HEK293T (cell line): ENCODE measurements around the gene ANKZF1.

Experiments
- BHLHE40 ChIP-seq: fragments of 450-650 bp; IDR thresholded peaks from 2 replicates; pipeline ENCODE4 v1.6.1; 2016; ENCODE audit warnings: mild to moderate bottlenecking, moderate library complexity, borderline replicate concordance
- CTBP1 ChIP-seq: fragments of 450-650 bp; IDR thresholded peaks from 2 replicates; pipeline ENCODE4 v1.6.1; 2016; ENCODE audit warnings: borderline replicate concordance
- ELF4 ChIP-seq: fragments of 450-650 bp; IDR thresholded peaks from 2 replicates; pipeline ENCODE4 v1.6.1; 2017; ENCODE audit warnings: antibody characterized with exemption
- FOXA1 ChIP-seq: fragments of 450-650 bp; IDR thresholded peaks from 2 replicates; pipeline ENCODE4 v1.6.1; 2016; ENCODE audit warnings: mild to moderate bottlenecking
- FOXK2 ChIP-seq: fragments of 450-650 bp; IDR thresholded peaks from 2 replicates; pipeline ENCODE4 v1.6.1; 2016; ENCODE audit warnings: mild to moderate bottlenecking
- FOXM1 ChIP-seq: fragments of 450-650 bp; IDR thresholded peaks from 2 replicates; pipeline ENCODE4 v1.6.1; 2017; ENCODE audit warnings: mild to moderate bottlenecking, borderline replicate concordance
- HDGF ChIP-seq: fragments of 450-650 bp; IDR thresholded peaks from 2 replicates; pipeline ENCODE4 v1.6.1; 2017; ENCODE audit warnings: antibody characterized with exemption, borderline replicate concordance
- L3MBTL2 ChIP-seq: fragments of 450-650 bp; conservative IDR thresholded peaks from 2 replicates; pipeline ENCODE4 v1.6.1; 2016; ENCODE audit warnings: mild to moderate bottlenecking
- NFRKB ChIP-seq: fragments of 450-650 bp; IDR thresholded peaks from 2 replicates; pipeline ENCODE4 v1.6.1; 2016; ENCODE audit warnings: mild to moderate bottlenecking, moderate library complexity
- PKNOX1 ChIP-seq: fragments of 450-650 bp; IDR thresholded peaks from 2 replicates; pipeline ENCODE4 v1.6.1; 2016
- SP1 ChIP-seq: fragments of 450-650 bp; IDR thresholded peaks from 2 replicates; pipeline ENCODE4 v1.6.1; 2017
- SUZ12 ChIP-seq: fragments of 450-650 bp; IDR thresholded peaks from 2 replicates; pipeline ENCODE4 v1.6.1; 2016; ENCODE audit warnings: mild to moderate bottlenecking

- no peak for TF ChIP-seq PKNOX1
- no peak for TF ChIP-seq BHLHE40
- TF ChIP-seq HDGF, result no peak
- TF ChIP-seq FOXM1, result no peak
- TF ChIP-seq SUZ12, result no peak
- TF ChIP-seq SP1, result no peak
- no peak for TF ChIP-seq FOXK2
- TF ChIP-seq NFRKB, result no peak
- TF ChIP-seq CTBP1, result no peak
- TF ChIP-seq FOXA1, result no peak
- TF ChIP-seq ELF4, result no peak
- TF ChIP-seq L3MBTL2, result no peak
Observed at GRCh38 chr2:219180961-219181360, 48.6 kb upstream of the ANKZF1 start.
